BJ (cell line): ENCODE data around the gene EFCAB6. TPM values are rescaled to one million over a fixed set of nuclear protein-coding genes. Genes with fewer than 3 reads are reported as not detected.

Source experiments
- CTCF ChIA-PET: fragments of 350-600 bp; formaldehyde crosslinking; extraction: SDS; loops from one replicate; lab custom pipeline; 2021; ENCODE audit warnings: antibody characterized with exemption, inconsistent platforms; lab: Yijun Ruan, JAX
- POLR2A ChIA-PET: fragments of 300-600 bp; sonication (Branson Sonifier 250); formaldehyde crosslinking; extraction: SDS; loops from one replicate; lab custom pipeline; 2021; ENCODE audit warnings: antibody characterized with exemption; lab: Charles Lee
- DNase-seq: peaks from one replicate; pipeline ENCODE4 v3.0.0-alpha.2; 2011; ENCODE audit warnings: low read depth
- H3K27me3 ChIP-seq: 2 replicates; pipeline ENCODE4 v1.6.0; 2011; ENCODE audit warnings: low read length; ENCODE audit not compliant: control insufficient read depth, insufficient read depth
- H3K36me3 ChIP-seq: 2 replicates; pipeline ENCODE4 v1.5.1; 2011; ENCODE audit warnings: low read length; ENCODE audit not compliant: control insufficient read depth, insufficient read depth
- H3K4me3 ChIP-seq: 2 replicates; pipeline ENCODE4 v1.5.1; 2011; ENCODE audit warnings: low read depth, mild to moderate bottlenecking, control low read depth, low read length
- polyA plus RNA-seq: library from polyadenylated mRNA; depleted of rRNA; stranded (reverse); fragments of >200 nt; gene quantifications from 2 replicates; pipeline ENCODE4 v1.2.3, GENCODE V29; 2011
- TF ChIP-seq, protein P1 (sequence below): IDR thresholded peaks from 2 replicates; pipeline ENCODE4 v1.5.1; 2011; ENCODE audit warnings: low read depth, mild to moderate bottlenecking, control low read depth, inconsistent platforms, low read length, moderate library complexity; ENCODE audit not compliant: insufficient read depth

EFCAB6 gene
- polyA plus RNA-seq, 1 experiment: 0.75 TPM

DNA sequence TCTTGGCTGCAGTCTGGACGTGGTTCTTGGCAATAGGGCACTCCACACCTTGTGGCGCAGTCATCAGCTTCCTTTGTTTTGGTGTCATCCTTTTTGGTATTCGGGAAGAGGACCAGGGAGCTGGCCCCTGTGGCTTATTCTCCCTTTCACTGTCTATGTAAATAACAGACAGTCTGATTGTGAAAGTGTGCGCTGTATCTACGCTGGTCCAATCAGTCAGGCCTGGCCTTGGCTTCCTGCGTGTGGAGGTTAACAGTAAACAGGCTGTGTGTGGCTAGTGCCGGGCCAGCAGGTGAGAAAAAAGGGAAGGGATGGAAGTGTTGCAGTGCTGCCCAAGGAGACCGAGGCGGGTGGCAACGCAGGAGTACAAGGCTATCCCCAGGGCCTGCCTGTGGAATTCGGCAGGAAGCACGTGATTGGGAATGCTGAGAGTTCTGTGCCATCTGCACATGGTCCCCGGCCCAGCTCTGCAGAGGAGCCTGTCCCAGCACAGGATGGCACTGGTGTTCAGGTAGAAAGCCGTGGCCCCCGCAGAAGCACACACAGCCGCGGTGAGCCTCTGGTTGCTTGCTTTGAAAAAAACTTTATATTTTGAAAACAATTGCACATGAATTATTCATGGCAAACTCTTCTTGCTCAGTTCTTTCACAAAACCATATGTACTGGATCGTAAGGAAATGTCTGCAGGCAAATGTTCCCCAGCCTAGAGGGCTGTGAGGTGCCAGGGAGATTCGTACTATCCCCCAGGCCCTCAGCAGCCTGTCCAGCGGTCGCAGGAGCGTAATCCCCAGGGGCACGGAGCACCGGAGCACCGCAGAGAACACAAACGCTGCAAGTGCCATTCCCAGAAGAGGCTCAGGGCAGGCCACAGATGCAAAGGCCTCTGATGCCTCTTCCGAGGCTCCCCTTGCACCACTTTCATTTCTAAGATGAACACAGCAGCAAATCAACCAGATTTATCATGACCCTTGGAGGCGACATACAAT lies 174.5 kb downstream of the EFCAB6 start:
- CTCF ChIA-PET: no interaction called here
- Histone ChIP-seq H3K4me3 (no peak overlapping the region), H3K27me3 (no peaks in the 10 kb centered on the region), H3K36me3 (no peaks in the 10 kb centered on the region)
- POLR2A ChIA-PET: no interaction called here
- TF ChIP-seq, protein P1, sequence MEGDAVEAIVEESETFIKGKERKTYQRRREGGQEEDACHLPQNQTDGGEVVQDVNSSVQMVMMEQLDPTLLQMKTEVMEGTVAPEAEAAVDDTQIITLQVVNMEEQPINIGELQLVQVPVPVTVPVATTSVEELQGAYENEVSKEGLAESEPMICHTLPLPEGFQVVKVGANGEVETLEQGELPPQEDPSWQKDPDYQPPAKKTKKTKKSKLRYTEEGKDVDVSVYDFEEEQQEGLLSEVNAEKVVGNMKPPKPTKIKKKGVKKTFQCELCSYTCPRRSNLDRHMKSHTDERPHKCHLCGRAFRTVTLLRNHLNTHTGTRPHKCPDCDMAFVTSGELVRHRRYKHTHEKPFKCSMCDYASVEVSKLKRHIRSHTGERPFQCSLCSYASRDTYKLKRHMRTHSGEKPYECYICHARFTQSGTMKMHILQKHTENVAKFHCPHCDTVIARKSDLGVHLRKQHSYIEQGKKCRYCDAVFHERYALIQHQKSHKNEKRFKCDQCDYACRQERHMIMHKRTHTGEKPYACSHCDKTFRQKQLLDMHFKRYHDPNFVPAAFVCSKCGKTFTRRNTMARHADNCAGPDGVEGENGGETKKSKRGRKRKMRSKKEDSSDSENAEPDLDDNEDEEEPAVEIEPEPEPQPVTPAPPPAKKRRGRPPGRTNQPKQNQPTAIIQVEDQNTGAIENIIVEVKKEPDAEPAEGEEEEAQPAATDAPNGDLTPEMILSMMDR: no peak
- no peak for DNase-seq

GRCh38 chr22:43636086-43636485 lies 176.0 kb downstream of the EFCAB6 start:
- Histone ChIP-seq H3K27me3 (no peaks in the 10 kb centered on the region), H3K4me3 (no peak overlapping the region), H3K36me3 (no peaks in the 10 kb centered on the region)
- TF ChIP-seq, protein P1: no peak
- CTCF ChIA-PET: no interaction called here
- POLR2A ChIA-PET: no interaction called here
- no peak for DNase-seq

- no peak for DNase-seq
- TF ChIP-seq, protein P1: no peak
- POLR2A ChIA-PET: no interaction called here
- Histone ChIP-seq H3K36me3 (no peaks in the 10 kb centered on the region), H3K27me3 (no peaks in the 10 kb centered on the region), H3K4me3 (no peak overlapping the region)
- CTCF ChIA-PET: interaction anchor here (0.6 kb wide), 1 partner anchor 61 kb away, joined by 3 read pairs; no protein-coding TSS in a partner anchor
Measured at GRCh38 chr22:43635101-43635500, 177.0 kb downstream of the EFCAB6 start.

GRCh38 chr22:43634316-43634715 lies 177.8 kb downstream of the EFCAB6 start:
- no peak for DNase-seq
- POLR2A ChIA-PET: no interaction called here
- Histone ChIP-seq H3K4me3 (no peak overlapping the region), H3K27me3 (no peaks in the 10 kb centered on the region), H3K36me3 (no peaks in the 10 kb centered on the region)
- TF ChIP-seq, protein P1: no peak
- CTCF ChIA-PET: no interaction called here

DNA sequence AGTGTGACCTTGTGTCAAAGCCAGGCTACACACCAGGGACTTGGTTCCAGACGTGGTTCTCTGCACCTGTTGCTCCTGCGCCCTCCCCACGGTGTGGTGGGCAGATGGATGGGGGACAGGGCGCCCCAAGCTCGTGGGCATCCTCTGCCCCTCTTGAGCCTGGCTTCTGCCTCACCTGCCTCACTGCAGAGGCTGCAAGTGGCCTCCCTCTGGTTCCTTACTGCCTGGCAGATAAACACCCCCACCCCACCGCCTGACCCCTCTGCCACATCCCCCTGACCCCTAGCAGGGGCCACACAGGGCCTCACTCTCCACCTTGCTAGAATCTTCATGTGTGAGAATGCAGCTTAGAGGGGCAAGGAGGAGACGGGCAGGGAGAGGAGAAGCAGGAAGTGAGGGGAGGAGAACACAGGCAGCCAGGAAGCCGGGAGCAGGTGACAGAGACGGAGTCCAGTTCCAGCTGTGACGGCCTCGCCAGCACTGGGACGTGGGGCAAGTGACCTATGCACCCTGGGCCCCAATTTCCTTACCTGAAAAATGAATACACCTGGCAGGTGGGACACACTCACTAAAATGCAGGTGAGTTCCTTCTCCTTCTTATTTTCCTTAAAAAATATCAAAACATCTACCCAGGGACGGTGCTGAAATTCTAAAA lies 178.3 kb downstream of the EFCAB6 start:
- no peaks in the 10 kb centered on the region for H3K36me3 ChIP-seq
- no peak for DNase-seq
- H3K27me3 ChIP-seq: no peaks in the 10 kb centered on the region
- H3K4me3 ChIP-seq: no peak overlapping the region
- POLR2A ChIA-PET: no interaction called here
- CTCF ChIA-PET: no interaction called here
- TF ChIP-seq, protein P1: no peak
